Fibroblast of the aortic adventitia (primary cell): Measurements from ENCODE around the gene CNTLN. TPM values are rescaled to one million over a fixed set of nuclear protein-coding genes. Genes with fewer than 3 reads are reported as not detected.

Experiments
- DNase-seq: peaks from one replicate; pipeline ENCODE4 v3.0.0-alpha.2; 2010; ENCODE audit warnings: low read depth
- H3K4me3 ChIP-seq: 2 replicates; pipeline ENCODE4 v1.5.1; 2011; ENCODE audit warnings: low read depth, mild to moderate bottlenecking, control low read depth, low read length, moderate library complexity
- total RNA-seq: library from RNA; depleted of rRNA; stranded (reverse); fragments of >200 nt; gene quantifications from 2 replicates; pipeline ENCODE4 v1.2.3, GENCODE V29; 2012; ENCODE audit warnings: low replicate concordance
- TF ChIP-seq, protein P1 (sequence below): IDR thresholded peaks from 2 replicates; pipeline ENCODE4 v1.5.1; 2011; ENCODE audit warnings: mild to moderate bottlenecking, low read length, control low read depth, inconsistent platforms; ENCODE audit not compliant: insufficient read depth

The CNTLN gene
- total RNA-seq, 1 donor = 27.2 TPM

DNA sequence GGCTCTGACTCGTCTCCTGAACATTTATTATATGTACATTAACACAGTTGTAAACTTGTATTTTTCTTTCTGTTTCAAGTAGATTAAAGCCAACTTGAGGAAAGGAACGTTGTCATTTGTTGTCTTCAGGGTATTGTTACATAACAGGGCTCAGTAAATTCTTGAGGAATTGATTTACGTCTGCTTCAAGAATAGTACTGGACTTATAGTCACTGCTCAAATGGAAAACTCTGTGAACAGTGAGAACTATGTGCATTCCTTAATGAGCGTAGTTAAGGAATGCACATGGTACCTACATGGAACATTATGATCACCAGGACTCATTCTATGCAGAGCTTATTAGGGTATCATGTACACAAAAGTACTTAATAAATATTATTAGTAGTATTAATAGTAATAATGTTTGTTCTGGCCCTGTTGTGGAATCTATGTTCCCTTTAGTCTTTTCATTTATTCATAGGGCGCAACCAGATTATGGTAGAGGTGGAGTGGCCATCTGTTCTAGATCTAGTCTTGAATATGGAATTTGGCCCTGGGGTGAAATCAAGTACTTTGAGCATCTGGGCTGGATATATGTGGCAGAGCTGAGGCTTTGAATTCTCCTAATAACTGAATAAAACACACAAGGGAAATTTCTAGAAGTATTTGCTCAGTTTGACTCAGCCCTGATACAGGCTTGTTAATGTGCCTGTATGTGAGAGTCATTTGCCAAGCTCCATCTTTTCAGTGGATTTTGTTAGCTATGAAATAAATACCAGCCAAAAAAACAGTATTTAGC, 335.4 kb downstream of the CNTLN start:
- DNase-seq = no peak

DNA sequence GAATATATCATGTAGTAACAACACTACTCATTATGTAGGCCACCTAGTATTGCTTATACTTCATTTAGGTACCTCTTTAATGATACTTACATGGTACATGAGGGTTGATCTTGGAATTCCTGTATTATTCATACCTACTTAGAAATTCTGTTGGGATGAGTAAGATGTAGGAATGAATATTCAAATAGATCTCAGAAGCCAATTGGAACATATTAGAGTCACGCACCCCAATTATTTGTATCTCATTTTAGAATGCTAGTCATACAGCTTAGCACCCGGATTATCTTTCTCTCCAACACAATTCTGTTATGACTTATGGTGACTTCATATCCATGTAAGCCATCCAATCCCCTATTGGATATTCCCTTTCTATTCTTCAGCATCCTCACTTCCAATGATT, 337.3 kb downstream of the CNTLN start:
- DNase-seq = no peak

More for the DNA sequence above, 335.4 kb downstream of the CNTLN start:
- H3K4me3 ChIP-seq = no peak overlapping the region
- TF ChIP-seq, protein P1, sequence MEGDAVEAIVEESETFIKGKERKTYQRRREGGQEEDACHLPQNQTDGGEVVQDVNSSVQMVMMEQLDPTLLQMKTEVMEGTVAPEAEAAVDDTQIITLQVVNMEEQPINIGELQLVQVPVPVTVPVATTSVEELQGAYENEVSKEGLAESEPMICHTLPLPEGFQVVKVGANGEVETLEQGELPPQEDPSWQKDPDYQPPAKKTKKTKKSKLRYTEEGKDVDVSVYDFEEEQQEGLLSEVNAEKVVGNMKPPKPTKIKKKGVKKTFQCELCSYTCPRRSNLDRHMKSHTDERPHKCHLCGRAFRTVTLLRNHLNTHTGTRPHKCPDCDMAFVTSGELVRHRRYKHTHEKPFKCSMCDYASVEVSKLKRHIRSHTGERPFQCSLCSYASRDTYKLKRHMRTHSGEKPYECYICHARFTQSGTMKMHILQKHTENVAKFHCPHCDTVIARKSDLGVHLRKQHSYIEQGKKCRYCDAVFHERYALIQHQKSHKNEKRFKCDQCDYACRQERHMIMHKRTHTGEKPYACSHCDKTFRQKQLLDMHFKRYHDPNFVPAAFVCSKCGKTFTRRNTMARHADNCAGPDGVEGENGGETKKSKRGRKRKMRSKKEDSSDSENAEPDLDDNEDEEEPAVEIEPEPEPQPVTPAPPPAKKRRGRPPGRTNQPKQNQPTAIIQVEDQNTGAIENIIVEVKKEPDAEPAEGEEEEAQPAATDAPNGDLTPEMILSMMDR = no peak

DNA sequence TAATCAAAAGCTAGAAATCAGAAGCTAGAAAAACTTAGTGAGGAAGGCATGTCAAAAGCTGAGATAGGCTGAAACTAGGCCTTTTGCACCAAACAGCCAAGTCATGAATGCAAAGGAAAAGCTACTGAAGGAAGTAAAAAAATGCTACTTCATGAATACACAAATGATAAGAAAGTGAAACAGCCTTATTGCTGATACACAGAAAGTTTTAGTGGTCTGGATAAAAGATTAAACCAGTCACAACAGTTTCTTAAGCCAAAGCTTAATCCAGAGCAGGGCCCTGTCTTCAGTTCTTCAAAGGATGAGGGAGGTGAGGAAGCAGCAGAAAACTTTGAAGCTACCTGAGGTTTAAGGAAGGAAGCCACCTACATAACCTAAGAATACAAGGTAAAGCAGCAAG, 341.6 kb downstream of the CNTLN start:
- H3K4me3 ChIP-seq = no peak overlapping the region
- TF ChIP-seq, protein P1 = no peak
- no peak for DNase-seq

More for the DNA sequence above, 337.3 kb downstream of the CNTLN start:
- TF ChIP-seq, protein P1 = no peak
- H3K4me3 ChIP-seq = no peak overlapping the region

DNA sequence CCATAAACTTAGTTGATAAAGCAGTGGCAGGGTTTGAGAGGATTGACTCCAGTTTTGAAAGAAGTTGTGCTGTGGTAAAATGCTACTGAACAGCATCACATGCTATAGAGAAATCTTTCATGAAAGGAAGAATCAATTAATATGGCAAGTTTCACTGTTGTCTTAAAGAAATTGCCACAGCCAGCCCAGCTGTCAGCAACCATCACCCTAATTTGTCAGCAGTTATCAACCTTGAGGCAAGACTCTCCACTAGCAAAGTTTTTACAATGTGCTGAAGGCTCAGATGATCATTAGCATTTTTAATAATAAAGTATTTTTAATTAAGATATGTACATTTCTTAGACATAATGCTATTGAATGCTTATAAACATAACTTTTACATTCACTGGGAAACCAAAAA, 343.0 kb downstream of the CNTLN start:
- DNase-seq = no peak
- TF ChIP-seq, protein P1 = no peak

DNA sequence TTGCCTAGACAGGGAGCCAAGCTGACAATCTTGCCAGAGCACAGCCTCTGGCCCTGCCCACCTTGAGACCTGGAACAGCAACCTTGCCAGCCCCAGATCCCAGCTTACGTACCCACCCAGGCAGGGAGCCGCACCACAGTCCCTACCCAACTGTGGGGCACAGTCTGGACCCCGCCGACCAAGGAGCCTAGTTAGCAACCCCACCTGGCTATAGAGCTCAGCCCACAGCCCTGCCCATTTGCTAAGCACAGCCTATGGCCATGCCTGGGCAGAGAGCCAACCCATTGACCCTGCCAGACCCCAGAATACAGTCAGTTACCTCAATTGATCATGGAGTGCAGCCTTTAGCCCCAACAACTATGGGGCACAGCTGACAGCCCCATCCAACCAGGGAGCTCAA, 346.1 kb downstream of the CNTLN start:
- no peak for DNase-seq
- H3K4me3 ChIP-seq = no peak overlapping the region
- TF ChIP-seq, protein P1 = no peak

More for the DNA sequence above, 343.0 kb downstream of the CNTLN start:
- no peak overlapping the region for H3K4me3 ChIP-seq

DNA sequence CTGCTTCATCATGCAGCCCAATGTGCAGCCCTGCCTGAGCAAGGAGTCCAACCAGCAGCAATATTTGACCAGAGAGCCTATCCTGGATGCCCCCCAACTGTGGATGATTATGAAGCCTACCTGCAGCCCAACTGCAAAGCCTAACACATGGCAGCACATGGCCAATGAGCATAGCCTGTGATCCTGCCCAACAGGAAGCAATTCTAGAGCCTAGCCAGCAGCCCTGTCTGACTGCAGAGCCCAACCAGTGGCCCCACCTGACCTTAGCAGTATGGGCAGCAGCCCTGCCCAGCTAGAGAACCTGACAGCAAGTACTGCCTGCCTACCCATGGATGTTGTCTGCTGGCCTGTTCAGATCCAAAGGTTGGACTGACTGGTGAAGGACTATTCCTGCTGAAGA, 346.7 kb downstream of the CNTLN start:
- DNase-seq = no peak
- no peak overlapping the region for H3K4me3 ChIP-seq
- TF ChIP-seq, protein P1 = no peak
